Left lung (tissue), 10 donors: ENCODE results near the gene CHCHD10. TPM values are rescaled to one million over a fixed set of nuclear protein-coding genes. Genes with fewer than 3 reads are reported as not detected.

Experiments used
- ATAC-seq: fragments of 200-7000 bp; cut with Tn5 transposase; one replicate; pipeline ENCODE4 v1.9.1; 2020; ENCODE audit warnings: moderate library complexity
- DNase-seq, 4 donors: peaks; one replicate each; pipeline ENCODE4 v3.0.0-alpha.2; 2013 to 2020
- H3K27ac ChIP-seq, 2 donors: fragments of 200-600 bp; sonication (generic) in 1 of 2; one replicate each; pipeline versions ENCODE4 v1.5.0 to v1.8.0; 2020 to 2021
- H3K27me3 ChIP-seq, 2 donors: fragments of 200-600 bp; sonication (generic) in 1 of 2; one replicate each; pipeline versions ENCODE4 v1.5.0 to v1.8.0; 2020 to 2021
- H3K36me3 ChIP-seq, 2 donors: fragments of 200-600 bp; sonication (generic) in 1 of 2; one replicate each; pipeline versions ENCODE4 v1.5.0 to v1.8.0; 2020 to 2021
- H3K4me1 ChIP-seq, 2 donors: fragments of 200-600 bp; one replicate each; pipeline ENCODE4 v1.8.0; 2021
- H3K4me3 ChIP-seq, 2 donors: fragments of 200-600 bp; sonication (generic) in 1 of 2; one replicate each; pipeline versions ENCODE4 v1.5.0 to v1.8.0; 2020 to 2021; ENCODE audit warnings: mild to moderate bottlenecking in 1 of 2
- H3K9me3 ChIP-seq, 2 donors: fragments of 200-600 bp; sonication (generic) in 1 of 2; one replicate each; pipeline versions ENCODE4 v1.5.0 to v1.8.0; 2020 to 2021
- CTCF ChIP-seq, 2 donors: fragments of 200-600 bp; sonication (generic) in 1 of 2; IDR thresholded peaks; one replicate each; pipeline versions ENCODE4 v1.5.0 to v1.8.0; 2021; ENCODE audit warnings: antibody characterized with exemption in 2 of 2
- intact Hi-C, 2 donors: fragments of 100-400 bp; cut with DNase I; formaldehyde crosslinking; loops; one replicate each; pipeline versions ENCODE4 v1.11.2 to v1.14.2; 2022
- polyA plus RNA-seq, 6 donors: library from polyadenylated mRNA; unstranded; fragments of 120-200 nt; gene quantifications; one replicate each; pipeline ENCODE4 v1.2.1, GENCODE V29; 2013; ENCODE audit not compliant: insufficient read length in 6 of 6
- total RNA-seq, 2 donors: library from RNA; stranded (reverse); fragmentation: NEBNext Ultra II Directional; extraction: Animal tissue kit (Norgen Biotek cat#: 25700); gene quantifications; one replicate each; pipeline ENCODE4 v1.2.1, GENCODE V29; 2021
- donor health status: DM: no; HTN: yes; CAD: no.
- donor health status: DM: no; HTN: no; CAD: no.

The CHCHD10 gene
- total and polyA plus RNA-seq, 8 donors = 19.0 to 128 (median 30.8) TPM

- intact Hi-C loops = no loop called here
- H3K4me1 ChIP-seq = peaks cover 7 to 13% of the 10 kb centered on the region in 2 donors
- H3K9me3 ChIP-seq = no peaks in the 10 kb centered on the region
- peak overlapping the region; percentile 86 to 89 for H3K27ac ChIP-seq
- H3K4me3 ChIP-seq = peak overlapping the region; percentile 62 to 67
- no peak for ATAC-seq
- no peaks in the 10 kb centered on the region for H3K27me3 ChIP-seq
- no peaks in the 10 kb centered on the region for H3K36me3 ChIP-seq
- no peak for DNase-seq
- no peak for TF ChIP-seq CTCF (IDR thresholded peaks at IDR 0.05)
Measured at GRCh38 chr22:23750367-23750713, 17.4 kb downstream of the CHCHD10 start.

GRCh38 chr22:23749841-23750301 lies 17.9 kb downstream of the CHCHD10 start:
- peaks cover 7 to 13% of the 10 kb centered on the region in 2 donors for H3K4me1 ChIP-seq
- no peak for DNase-seq
- no peaks in the 10 kb centered on the region for H3K9me3 ChIP-seq
- no peaks in the 10 kb centered on the region for H3K27me3 ChIP-seq
- H3K36me3 ChIP-seq = peaks cover 0 to 3% of the 10 kb centered on the region in 2 donors
- no peak for ATAC-seq
- intact Hi-C loops = no loop called here
- TF ChIP-seq CTCF (IDR thresholded peaks at IDR 0.05) = no peak
- H3K27ac ChIP-seq = peak overlapping the region in 1 of 2 donors; percentile 89
- H3K4me3 ChIP-seq = peak overlapping the region; percentile 62 to 67

- Histone ChIP-seq H3K27ac (no peak overlapping the region), H3K4me1 (peaks cover 7 to 13% of the 10 kb centered on the region in 2 donors), H3K27me3 (no peaks in the 10 kb centered on the region), H3K4me3 (no peak overlapping the region), H3K9me3 (no peaks in the 10 kb centered on the region), H3K36me3 (peaks cover 0 to 41% of the 10 kb centered on the region in 2 donors)
- ATAC-seq = no peak
- no peak for TF ChIP-seq CTCF (IDR thresholded peaks at IDR 0.05)
- peak in 1 of 4 donors; percentile 53 for DNase-seq
- intact Hi-C loops = no loop called here
Measured at GRCh38 chr22:23745791-23746190, 22.0 kb downstream of the CHCHD10 start.

- Histone ChIP-seq H3K27me3 (no peaks in the 10 kb centered on the region), H3K9me3 (no peaks in the 10 kb centered on the region), H3K4me3 (no peak overlapping the region), H3K36me3 (peaks cover 0 to 41% of the 10 kb centered on the region in 2 donors), H3K4me1 (peaks cover 0 to under 1% of the 10 kb centered on the region in 2 donors), H3K27ac (no peak overlapping the region)
- intact Hi-C loops = no loop called here
- ATAC-seq = no peak
- no peak for DNase-seq
- no peak for TF ChIP-seq CTCF (IDR thresholded peaks at IDR 0.05)
Measured at GRCh38 chr22:23744485-23744884, 23.3 kb downstream of the CHCHD10 start.

GRCh38 chr22:23744001-23744400 lies 23.8 kb downstream of the CHCHD10 start:
- no peak for TF ChIP-seq CTCF (IDR thresholded peaks at IDR 0.05)
- no peak for ATAC-seq
- Histone ChIP-seq H3K36me3 (peaks cover 0 to 41% of the 10 kb centered on the region in 2 donors), H3K27me3 (no peaks in the 10 kb centered on the region), H3K4me3 (no peak overlapping the region), H3K9me3 (no peaks in the 10 kb centered on the region), H3K27ac (no peak overlapping the region), H3K4me1 (no peaks in the 10 kb centered on the region)
- intact Hi-C loops = no loop called here
- no peak for DNase-seq
